Cerebellar nuclear complex (tissue), 1 donor: ENCODE data around the gene OR8B2.
"Not testable (repeated sequence)": the region's sequence is repeated elsewhere in the genome, so short reads cannot be mapped to it uniquely, and the experiment has no call there.

Experiments
- DNase-seq, 2 experiments: peaks; one replicate each; lab custom pipeline; 2025; lab: John Stamatoyannopoulos, UW

OR8B2 gene

GRCh38 chr11:124384399-124384798 lies at the start of gene OR8B2:
OR8B2 (minus strand) TSS chr11:124384499; CDS start chr11:124383343, 1,156 bp downstream.
- DNase-seq, result no peak

GRCh38 chr11:124429599-124429998 lies 45.3 kb upstream of the OR8B2 start:
- no peak for DNase-seq

- no peak for DNase-seq
Measured at GRCh38 chr11:124424384-124424921, 40.2 kb upstream of the OR8B2 start, which contains the start of gene OR8B4. OR8B4 (minus strand) TSS chr11:124424871; CDS start chr11:124424871, 0 bp downstream.

- DNase-seq, result no peak
Measured at GRCh38 chr11:124421043-124421442, 36.7 kb upstream of the OR8B2 start.

GRCh38 chr11:124415356-124415923 lies 31.1 kb upstream of the OR8B2 start:
- DNase-seq, result no peak

GRCh38 chr11:124409906-124410305 lies 25.6 kb upstream of the OR8B2 start:
- DNase-seq, result no peak

- no peak for DNase-seq
Measured at GRCh38 chr11:124405581-124405980, 21.3 kb upstream of the OR8B2 start.

GRCh38 chr11:124403186-124403585 lies 18.9 kb upstream of the OR8B2 start:
- DNase-seq, result not testable (repeated sequence)

GRCh38 chr11:124402326-124402922 lies 18.1 kb upstream of the OR8B2 start:
- no peak for DNase-seq

GRCh38 chr11:124398924-124399323 lies 14.6 kb upstream of the OR8B2 start, which contains the start of gene OR8B3:
OR8B3 (minus strand) TSS chr11:124399024; CDS start chr11:124397351, 1,673 bp downstream.
- no peak for DNase-seq

GRCh38 chr11:124396847-124397246 lies 12.5 kb upstream of the OR8B2 start:
- not testable (repeated sequence) for DNase-seq

GRCh38 chr11:124394408-124394807 lies 10.1 kb upstream of the OR8B2 start:
- no peak for DNase-seq

GRCh38 chr11:124382857-124383256 lies 1.4 kb downstream of the OR8B2 start:
- DNase-seq, result not testable (repeated sequence)

- DNase-seq, result no peak
Measured at GRCh38 chr11:124380585-124380984, 3.7 kb downstream of the OR8B2 start.

GRCh38 chr11:124376280-124376679 lies 8.0 kb downstream of the OR8B2 start:
- DNase-seq, result no peak

GRCh38 chr11:124359566-124359965 lies 24.7 kb downstream of the OR8B2 start:
- DNase-seq, result no peak

- DNase-seq, result no peak
Measured at GRCh38 chr11:124346311-124346955, 37.9 kb downstream of the OR8B2 start.

- no peak for DNase-seq
Measured at GRCh38 chr11:124344346-124344745, 40.0 kb downstream of the OR8B2 start.

- DNase-seq, result no peak
Measured at GRCh38 chr11:124340142-124340447, 44.2 kb downstream of the OR8B2 start.

GRCh38 chr11:124339396-124340141 lies 44.7 kb downstream of the OR8B2 start:
- no peak for DNase-seq
